Body of pancreas (tissue), 4 donors: ENCODE data around the gene CRABP1.

Experiments used
- POLR2A ChIP-seq, 3 donors: fragments of 450-650 bp; IDR thresholded peaks; one replicate each; pipeline ENCODE4 v1.6.1; 2016; ENCODE audit warnings: antibody characterized with exemption in 3 of 3, mild to moderate bottlenecking in 2 of 3
- TF ChIP-seq, protein P1 (sequence below), 7 experiments: fragments of 450-650 bp in 4 of 7; fragments of 200-600 bp in 3 of 7; sonication (generic) in 3 of 7; IDR thresholded peaks; one replicate each; pipeline ENCODE4 v1.5.1; 2016 to 2019; ENCODE audit warnings: antibody characterized with exemption in 7 of 7

DNA sequence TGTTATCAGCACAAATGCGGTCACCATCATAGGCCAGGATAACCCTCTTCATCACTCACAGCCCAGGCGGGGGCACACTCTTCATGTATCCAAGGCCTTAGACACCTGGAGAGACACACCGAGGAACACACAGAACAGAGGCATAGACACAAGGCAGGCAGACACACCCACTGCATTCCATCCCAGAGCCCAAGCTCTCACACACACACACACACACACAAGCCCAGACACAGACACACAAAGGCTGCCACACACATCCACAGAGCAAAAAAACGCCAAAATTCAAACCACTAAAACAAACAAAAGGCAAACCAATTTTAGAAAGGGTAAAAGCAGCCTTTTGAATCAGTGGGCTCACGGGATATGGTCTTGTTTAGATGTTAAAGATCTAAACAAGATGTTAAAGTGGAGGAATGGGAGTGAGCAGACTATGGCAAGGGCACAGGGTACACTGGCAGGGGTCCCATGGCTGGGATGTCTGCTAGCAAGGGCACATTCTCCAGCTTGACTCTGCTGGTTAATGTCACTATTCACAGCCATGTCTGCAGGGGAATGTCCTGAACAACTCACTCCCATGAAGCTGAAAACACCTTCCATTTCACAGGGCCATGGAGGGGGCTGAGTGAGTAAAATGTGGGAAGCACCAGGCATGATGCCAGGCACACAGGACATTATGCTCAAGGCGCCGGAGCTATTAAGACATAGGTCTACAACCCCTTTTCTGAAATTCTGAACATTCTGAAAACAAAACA is 14.9 kb upstream of the CRABP1 start:
- TF ChIP-seq, protein P1, sequence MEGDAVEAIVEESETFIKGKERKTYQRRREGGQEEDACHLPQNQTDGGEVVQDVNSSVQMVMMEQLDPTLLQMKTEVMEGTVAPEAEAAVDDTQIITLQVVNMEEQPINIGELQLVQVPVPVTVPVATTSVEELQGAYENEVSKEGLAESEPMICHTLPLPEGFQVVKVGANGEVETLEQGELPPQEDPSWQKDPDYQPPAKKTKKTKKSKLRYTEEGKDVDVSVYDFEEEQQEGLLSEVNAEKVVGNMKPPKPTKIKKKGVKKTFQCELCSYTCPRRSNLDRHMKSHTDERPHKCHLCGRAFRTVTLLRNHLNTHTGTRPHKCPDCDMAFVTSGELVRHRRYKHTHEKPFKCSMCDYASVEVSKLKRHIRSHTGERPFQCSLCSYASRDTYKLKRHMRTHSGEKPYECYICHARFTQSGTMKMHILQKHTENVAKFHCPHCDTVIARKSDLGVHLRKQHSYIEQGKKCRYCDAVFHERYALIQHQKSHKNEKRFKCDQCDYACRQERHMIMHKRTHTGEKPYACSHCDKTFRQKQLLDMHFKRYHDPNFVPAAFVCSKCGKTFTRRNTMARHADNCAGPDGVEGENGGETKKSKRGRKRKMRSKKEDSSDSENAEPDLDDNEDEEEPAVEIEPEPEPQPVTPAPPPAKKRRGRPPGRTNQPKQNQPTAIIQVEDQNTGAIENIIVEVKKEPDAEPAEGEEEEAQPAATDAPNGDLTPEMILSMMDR (IDR thresholded peaks at IDR 0.05), result no peak
- TF ChIP-seq POLR2A (IDR thresholded peaks at IDR 0.05), result no peak
